ENCODE data around the gene UBE2D1.
A peak's percentile ranks its signal among the peaks of the same experiment; 100 is the strongest.

The UBE2D1 gene

GRCh38 chr10:58341947-58342346 is 7.1 kb downstream of the UBE2D1 start:
- no peak for DNase-seq

GRCh38 chr10:58347967-58348366 is 13.2 kb downstream of the UBE2D1 start:
- no peak for DNase-seq

GRCh38 chr10:58348571-58349033 is 13.8 kb downstream of the UBE2D1 start:
- DNase-seq = no peak

- DNase-seq = no peak
Observed at GRCh38 chr10:58350023-58350422, 15.2 kb downstream of the UBE2D1 start.

GRCh38 chr10:58350619-58351323 is 16.0 kb downstream of the UBE2D1 start:
- no peak for DNase-seq

GRCh38 chr10:58351616-58352578 is 17.1 kb downstream of the UBE2D1 start:
- DNase-seq = no peak

- no peak for DNase-seq
Observed at GRCh38 chr10:58352956-58353610, 18.3 kb downstream of the UBE2D1 start.

GRCh38 chr10:58356756-58357155 is 21.9 kb downstream of the UBE2D1 start:
- no peak for DNase-seq

- DNase-seq = no peak
Observed at GRCh38 chr10:58358314-58358933, 23.6 kb downstream of the UBE2D1 start.

- no peak for DNase-seq
Observed at GRCh38 chr10:58358947-58359346, 24.1 kb downstream of the UBE2D1 start.

GRCh38 chr10:58359541-58359940 is 24.7 kb downstream of the UBE2D1 start:
- no peak for DNase-seq

- no peak for DNase-seq
Observed at GRCh38 chr10:58360412-58361004, 25.7 kb downstream of the UBE2D1 start.

- DNase-seq = no peak
Observed at GRCh38 chr10:58361353-58361752, 26.5 kb downstream of the UBE2D1 start.

GRCh38 chr10:58362027-58362789 is 27.4 kb downstream of the UBE2D1 start:
- no peak for DNase-seq

- no peak for DNase-seq
Observed at GRCh38 chr10:58367069-58367468, 32.3 kb downstream of the UBE2D1 start.

- no peak for DNase-seq
Observed at GRCh38 chr10:58371473-58371872, 36.7 kb downstream of the UBE2D1 start.

- no peak for DNase-seq
Observed at GRCh38 chr10:58372607-58373441, 38.0 kb downstream of the UBE2D1 start.

GRCh38 chr10:58373442-58373827 is 38.6 kb downstream of the UBE2D1 start:
- DNase-seq = no peak

GRCh38 chr10:58382489-58382995 is 47.7 kb downstream of the UBE2D1 start:
- DNase-seq = no peak

- DNase-seq = peak; percentile 57
Observed at GRCh38 chr10:58384095-58384494, 49.3 kb downstream of the UBE2D1 start.

Measured in CD4-positive, alpha-beta T cell treated with Interleukin-4 for 4 hours (primary cell).